Common myeloid progenitor, CD34-positive (primary cell): ENCODE results near the gene ZBTB1.

Experiments used
- CTCF ChIA-PET: fragments of 350-600 bp; sonication (Branson Sonifier 250); formaldehyde crosslinking; loops from one replicate; lab custom pipeline; 2021; ENCODE audit warnings: antibody characterized with exemption; lab: Charles Lee
- POLR2A ChIA-PET: fragments of 350-600 bp; sonication (Branson Sonifier 250); formaldehyde crosslinking; loops from one replicate; lab custom pipeline; 2021; ENCODE audit warnings: antibody characterized with exemption; lab: Charles Lee
- DNase-seq, 3 donors: peaks; one replicate each; pipeline versions ENCODE4 v3.0.0 to v3.0.0-alpha.2; 2013
- H3K27ac ChIP-seq, 2 experiments: 1 replicate in 1 of 2; 2 replicates in 1 of 2; pipeline ENCODE4 v1.7.0; 2013; ENCODE audit warnings: inconsistent platforms in 2 of 2, low read length in 2 of 2, mild to moderate bottlenecking in 2 of 2, low read depth in 1 of 2, moderate library complexity in 1 of 2; ENCODE audit not compliant: severe bottlenecking in 2 of 2, insufficient read depth in 1 of 2, poor library complexity in 1 of 2
- H3K27me3 ChIP-seq, 5 experiments: replicated peaks in 2 of 5; 1 replicate in 3 of 5; 2 replicates in 2 of 5; pipeline versions ENCODE4 v1.6.1 to v1.7.0; 2013; ENCODE audit warnings: low read length in 4 of 5, mild to moderate bottlenecking in 2 of 5, moderate library complexity in 2 of 5, inconsistent platforms in 1 of 5; ENCODE audit not compliant: insufficient read depth in 5 of 5, control insufficient read depth in 4 of 5
- H3K36me3 ChIP-seq, 4 experiments: 1 replicate in 2 of 4; 2 replicates in 2 of 4; pipeline versions ENCODE4 v1.6.1 to v1.7.0; 2013; ENCODE audit warnings: low read length in 3 of 4, control low read depth in 1 of 4, mild to moderate bottlenecking in 1 of 4; ENCODE audit not compliant: control insufficient read depth in 4 of 4, insufficient read depth in 4 of 4
- H3K4me1 ChIP-seq, 4 experiments: 1 replicate in 3 of 4; 2 replicates in 1 of 4; pipeline versions ENCODE4 v1.6.1 to v1.7.1; 2013; ENCODE audit warnings: low read length in 3 of 4, mild to moderate bottlenecking in 3 of 4, control low read depth in 1 of 4, inconsistent platforms in 1 of 4, moderate library complexity in 1 of 4; ENCODE audit not compliant: control insufficient read depth in 4 of 4, insufficient read depth in 4 of 4; ENCODE audit errors: control extremely low read depth in 1 of 4
- H3K4me3 ChIP-seq, 7 experiments: 1 replicate in 4 of 7; 2 replicates in 3 of 7; pipeline versions ENCODE4 v1.5.1 to v1.7.0; 2013; ENCODE audit warnings: mild to moderate bottlenecking in 7 of 7, low read length in 6 of 7, moderate library complexity in 6 of 7, inconsistent platforms in 2 of 7, low read depth in 2 of 7, control low read depth in 1 of 7; ENCODE audit not compliant: insufficient read depth in 4 of 7, control insufficient read depth in 1 of 7; ENCODE audit errors: extremely low read depth in 1 of 7
- H3K9me3 ChIP-seq, 5 experiments: 1 replicate in 4 of 5; 2 replicates in 1 of 5; pipeline versions ENCODE4 v1.6.1 to v1.7.1; 2013; ENCODE audit warnings: low read length in 4 of 5, mild to moderate bottlenecking in 2 of 5, inconsistent platforms in 1 of 5, low read depth in 1 of 5, moderate library complexity in 1 of 5; ENCODE audit not compliant: control insufficient read depth in 4 of 5, insufficient read depth in 2 of 5; ENCODE audit errors: control extremely low read depth in 1 of 5
- WGBS: methylation state at CpG from one replicate; pipeline ENCODE4 v1.1.5; 2013; ENCODE audit not compliant: insufficient coverage; 5-methylcytosine and 5-hydroxymethylcytosine counted together

The ZBTB1 gene

GRCh38 chr14:64493455-64493854 is 11.1 kb upstream of the ZBTB1 start:
- ChIA-PET POLR2A (interaction anchor here (0.6 to 0.9 kb wide), 2 partner anchors 10 to 45 kb away, joined by 4 to 5 read pairs; no protein-coding TSS in a partner anchor), CTCF (interaction anchor here (1.0 to 1.1 kb wide), 3 partner anchors 8 to 17 kb away, joined by 3 to 6 read pairs (median 5); no protein-coding TSS in a partner anchor)
- Histone ChIP-seq H3K36me3 (peaks cover 4 to 19% (median 16%) of the 10 kb centered on the region in 4 experiments), H3K27me3 (no peaks in the 10 kb centered on the region), H3K4me3 (no peak overlapping the region), H3K9me3 (no peaks in the 10 kb centered on the region), H3K4me1 (no peaks in the 10 kb centered on the region), H3K27ac (no peak overlapping the region)
- WGBS, result no CpG with 5 or more reads among the region's 3 CpGs
- DNase-seq, result no peak

DNA sequence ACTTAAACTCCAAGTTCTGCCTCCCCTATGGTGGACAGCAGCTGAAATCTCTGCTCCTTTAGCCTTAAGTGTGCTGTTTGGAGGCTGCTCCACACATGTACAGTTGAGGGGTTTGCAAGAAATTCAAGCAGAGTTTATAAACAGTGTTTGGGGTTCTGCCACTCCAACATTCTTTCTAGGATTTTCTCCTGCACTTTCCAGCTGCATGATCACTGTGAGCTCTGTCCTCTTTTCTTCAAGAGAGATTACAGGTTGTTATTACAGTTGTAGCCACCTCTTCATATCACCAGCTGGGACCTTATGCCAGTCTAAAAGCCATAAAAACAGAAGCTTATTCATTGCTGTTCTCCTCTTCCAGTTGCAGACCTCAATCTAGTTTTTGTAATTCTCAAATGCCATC is 9.3 kb upstream of the ZBTB1 start:
- ChIA-PET POLR2A (interaction anchor here (0.9 kb wide), 1 partner anchor 10 kb away, joined by 4 read pairs; no protein-coding TSS in a partner anchor), CTCF (interaction anchor here (0.8 to 3.2 kb wide), 8 partner anchors 10 to 212 kb away, joined by 3 to 14 read pairs (median 4); no protein-coding TSS in a partner anchor)
- peaks cover 0 to 6% (median 3%) of the 10 kb centered on the region in 4 experiments for H3K4me1 ChIP-seq
- no peak overlapping the region for H3K27ac ChIP-seq
- H3K9me3 ChIP-seq, result no peaks in the 10 kb centered on the region
- H3K27me3 ChIP-seq, result no peaks in the 10 kb centered on the region
- H3K36me3 ChIP-seq, result peaks cover 4 to 17% (median 9%) of the 10 kb centered on the region in 4 experiments
- no peak overlapping the region for H3K4me3 ChIP-seq
- no peak for DNase-seq

GRCh38 chr14:64496764-64497163 is 7.8 kb upstream of the ZBTB1 start:
- ChIA-PET POLR2A (no interaction called here), CTCF (interaction anchor here (1.1 to 3.2 kb wide), 7 partner anchors 10 to 67 kb away, joined by 4 to 14 read pairs (median 6); no protein-coding TSS in a partner anchor)
- peaks cover 7 to 19% (median 13%) of the 10 kb centered on the region in 4 experiments for H3K4me1 ChIP-seq
- H3K27ac ChIP-seq, result no peak overlapping the region
- DNase-seq, result no peak
- H3K36me3 ChIP-seq, result peaks cover 3 to 16% (median 6%) of the 10 kb centered on the region in 4 experiments
- H3K27me3 ChIP-seq, result no peaks in the 10 kb centered on the region
- no peaks in the 10 kb centered on the region for H3K9me3 ChIP-seq
- no peak overlapping the region for H3K4me3 ChIP-seq

- Histone ChIP-seq H3K4me1 (peaks cover 16 to 35% (median 28%) of the 10 kb centered on the region in 4 experiments), H3K27ac (no peak overlapping the region), H3K27me3 (no peaks in the 10 kb centered on the region), H3K4me3 (no peak overlapping the region), H3K9me3 (no peaks in the 10 kb centered on the region), H3K36me3 (peaks cover under 1 to 7% (median 5%) of the 10 kb centered on the region in 4 experiments)
- WGBS, result no CpG with 5 or more reads among the region's 1 CpG
- ChIA-PET POLR2A (no interaction called here), CTCF (interaction anchor here (1.4 to 2.5 kb wide), 2 partner anchors 22 to 137 kb away, joined by 5 to 9 read pairs; no protein-coding TSS in a partner anchor)
- DNase-seq, result no peak
These were observed 4.5 kb upstream of the ZBTB1 start for GRCh38 chr14:64500088-64500487.

GRCh38 chr14:64501411-64502171 is 3.0 kb upstream of the ZBTB1 start:
- H3K36me3 ChIP-seq, result peaks cover 0 to 3% (median 2%) of the 10 kb centered on the region in 4 experiments
- H3K4me1 ChIP-seq, result peaks cover 23 to 47% (median 40%) of the 10 kb centered on the region in 4 experiments
- peak overlapping the region in 4 of 7 experiments; percentile 19 to 82 (median 36) for H3K4me3 ChIP-seq
- H3K9me3 ChIP-seq, result no peaks in the 10 kb centered on the region
- ChIA-PET POLR2A (no interaction called here), CTCF (interaction anchor here (0.8 to 3.2 kb wide), 7 partner anchors 9 to 135 kb away, joined by 3 to 16 read pairs (median 5); no protein-coding TSS in a partner anchor)
- H3K27ac ChIP-seq, result peak overlapping the region in 1 of 2 experiments; percentile 19
- DNase-seq, result peak in 2 of 3 donors; percentile 28 to 38
- no peaks in the 10 kb centered on the region for H3K27me3 ChIP-seq
- WGBS, result 33% methylated on average over 7 of the region's 8 CpGs

- 65% methylated on average over 5 of the region's 6 CpGs for WGBS
- CTCF ChIA-PET, result interaction anchor here (0.7 to 3.2 kb wide), 7 partner anchors 9 to 135 kb away, joined by 3 to 16 read pairs (median 4); no protein-coding TSS in a partner anchor
- Histone ChIP-seq H3K27me3 (no peaks in the 10 kb centered on the region), H3K27ac (peak overlapping the region; percentile 97 to 99), H3K36me3 (peaks cover 0 to 3% (median under 1%) of the 10 kb centered on the region in 4 experiments), H3K4me1 (peaks cover 28 to 56% (median 47%) of the 10 kb centered on the region in 4 experiments), H3K4me3 (peak overlapping the region in 6 of 7 experiments; percentile 75 to 96 (median 86)), H3K9me3 (no peaks in the 10 kb centered on the region)
- POLR2A ChIA-PET, result interaction anchor here (0.9 to 1.1 kb wide), 2 partner anchors 9 to 42 kb away, joined by 3 to 5 read pairs; no protein-coding TSS in a partner anchor
- DNase-seq, result peak in 1 of 3 donors; percentile 30
These were observed 2.1 kb upstream of the ZBTB1 start for GRCh38 chr14:64502456-64502855.
